AG04450 (cell line): ENCODE data around the gene FAM131B. TPM values are rescaled to one million over a fixed set of nuclear protein-coding genes. Genes with fewer than 3 reads are reported as not detected.

ENCODE experiments used
- CTCF ChIA-PET: fragments of 300-600, 350-600 bp; formaldehyde crosslinking; extraction: SDS; loops from one replicate; lab custom pipeline; 2022; ENCODE audit warnings: antibody characterized with exemption, inconsistent platforms; lab: Charles Lee
- POLR2A ChIA-PET: fragments of 350-600 bp; formaldehyde crosslinking; extraction: SDS; loops from one replicate; lab custom pipeline; 2021; ENCODE audit warnings: antibody characterized with exemption, inconsistent platforms; lab: Yijun Ruan, JAX
- DNase-seq: peaks from one replicate; pipeline ENCODE4 v3.0.0-alpha.2; 2011; ENCODE audit warnings: low read depth, low spot score
- H3K27ac ChIP-seq: one replicate; pipeline ENCODE4 v1.5.1; 2012; ENCODE audit warnings: low read depth, low read length, control low read depth
- H3K27me3 ChIP-seq: one replicate; pipeline ENCODE4 v1.6.0; 2012; ENCODE audit warnings: low read length; ENCODE audit not compliant: control insufficient read depth, insufficient read depth
- H3K4me3 ChIP-seq: 2 replicates; pipeline ENCODE4 v1.5.1; 2011; ENCODE audit warnings: mild to moderate bottlenecking, low read depth, low read length, control low read depth
- H3K9me3 ChIP-seq: 2 replicates; pipeline ENCODE4 v1.5.1; 2012; ENCODE audit warnings: low read length; ENCODE audit not compliant: control insufficient read depth, insufficient read depth
- polyA plus RNA-seq: library from polyadenylated mRNA; depleted of rRNA; stranded (reverse); fragments of >200 nt; gene quantifications from 2 replicates; pipeline ENCODE4 v1.2.3, GENCODE V29; 2011
- TF ChIP-seq, protein P1 (sequence below): IDR thresholded peaks from 2 replicates; pipeline ENCODE4 v1.5.1; 2011; ENCODE audit warnings: low read depth, low read length, control low read depth, inconsistent platforms

Gene FAM131B
- polyA plus RNA-seq, 1 experiment: 3.1 TPM

DNA sequence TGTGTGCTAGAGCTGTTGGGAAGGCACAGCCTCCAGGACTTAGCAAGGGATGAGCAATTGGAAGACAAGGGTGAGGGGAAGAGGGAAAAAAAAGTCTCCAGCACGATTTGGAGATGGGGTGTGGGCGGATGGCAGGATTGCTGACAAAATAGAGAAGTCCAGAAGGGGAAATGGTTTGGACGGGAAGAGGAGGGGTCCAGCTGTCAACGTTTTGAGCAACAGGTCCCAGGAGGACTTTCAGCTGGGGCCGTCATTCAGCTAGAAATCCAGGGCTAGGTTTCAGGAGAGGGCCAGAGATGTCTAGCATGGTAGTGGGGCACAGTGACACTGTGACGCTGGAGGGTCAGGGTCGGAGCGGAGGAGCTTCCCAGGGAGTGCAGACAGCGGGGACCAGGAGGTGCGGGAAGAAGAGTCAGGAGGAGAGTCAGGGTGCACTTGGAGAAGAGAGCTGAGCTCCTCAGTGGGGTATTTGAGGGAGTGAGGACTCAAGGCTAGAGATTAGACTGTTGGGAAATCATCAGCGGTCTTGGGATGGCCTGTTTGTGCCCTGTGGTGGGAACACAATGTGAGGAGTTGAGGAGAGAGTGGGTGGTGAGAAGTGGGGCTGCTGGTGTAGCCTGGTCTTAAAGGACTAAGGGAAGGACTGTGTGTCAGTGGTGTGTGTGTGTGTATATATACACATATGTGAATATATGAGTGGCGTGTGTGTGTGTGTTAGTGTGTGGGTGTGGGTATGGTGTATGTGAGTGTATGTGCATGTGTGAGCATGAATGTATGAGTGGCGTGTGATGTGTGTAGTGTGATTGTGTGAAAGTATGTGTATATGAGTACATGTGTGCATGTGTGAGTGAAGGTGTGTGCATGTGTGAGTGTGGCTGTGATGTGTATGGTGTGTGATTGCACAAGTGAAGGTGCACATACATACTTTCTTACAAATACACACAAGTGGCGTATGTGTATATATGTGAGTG is 22.4 kb upstream of the FAM131B start:
- Histone ChIP-seq H3K4me3 (peak overlapping the region; percentile 93), H3K27ac (peak overlapping the region; percentile 31), H3K9me3 (no peaks in the 10 kb centered on the region; the same call in 1 of the 2 replicates), H3K27me3 (no peaks in the 10 kb centered on the region)
- ChIA-PET CTCF (interaction anchor here (0.9 to 2.2 kb wide), 4 partner anchors 20 to 170 kb away, joined by 3 to 10 read pairs (median 4); no protein-coding TSS in a partner anchor), POLR2A (interaction anchor here (0.6 to 6.2 kb wide), 7 partner anchors 7 to 97 kb away, joined by 3 to 83 read pairs (median 5); partner anchors contain the start of gene CASP2)
- TF ChIP-seq, protein P1, sequence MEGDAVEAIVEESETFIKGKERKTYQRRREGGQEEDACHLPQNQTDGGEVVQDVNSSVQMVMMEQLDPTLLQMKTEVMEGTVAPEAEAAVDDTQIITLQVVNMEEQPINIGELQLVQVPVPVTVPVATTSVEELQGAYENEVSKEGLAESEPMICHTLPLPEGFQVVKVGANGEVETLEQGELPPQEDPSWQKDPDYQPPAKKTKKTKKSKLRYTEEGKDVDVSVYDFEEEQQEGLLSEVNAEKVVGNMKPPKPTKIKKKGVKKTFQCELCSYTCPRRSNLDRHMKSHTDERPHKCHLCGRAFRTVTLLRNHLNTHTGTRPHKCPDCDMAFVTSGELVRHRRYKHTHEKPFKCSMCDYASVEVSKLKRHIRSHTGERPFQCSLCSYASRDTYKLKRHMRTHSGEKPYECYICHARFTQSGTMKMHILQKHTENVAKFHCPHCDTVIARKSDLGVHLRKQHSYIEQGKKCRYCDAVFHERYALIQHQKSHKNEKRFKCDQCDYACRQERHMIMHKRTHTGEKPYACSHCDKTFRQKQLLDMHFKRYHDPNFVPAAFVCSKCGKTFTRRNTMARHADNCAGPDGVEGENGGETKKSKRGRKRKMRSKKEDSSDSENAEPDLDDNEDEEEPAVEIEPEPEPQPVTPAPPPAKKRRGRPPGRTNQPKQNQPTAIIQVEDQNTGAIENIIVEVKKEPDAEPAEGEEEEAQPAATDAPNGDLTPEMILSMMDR: no peak
- no peak for DNase-seq

DNA sequence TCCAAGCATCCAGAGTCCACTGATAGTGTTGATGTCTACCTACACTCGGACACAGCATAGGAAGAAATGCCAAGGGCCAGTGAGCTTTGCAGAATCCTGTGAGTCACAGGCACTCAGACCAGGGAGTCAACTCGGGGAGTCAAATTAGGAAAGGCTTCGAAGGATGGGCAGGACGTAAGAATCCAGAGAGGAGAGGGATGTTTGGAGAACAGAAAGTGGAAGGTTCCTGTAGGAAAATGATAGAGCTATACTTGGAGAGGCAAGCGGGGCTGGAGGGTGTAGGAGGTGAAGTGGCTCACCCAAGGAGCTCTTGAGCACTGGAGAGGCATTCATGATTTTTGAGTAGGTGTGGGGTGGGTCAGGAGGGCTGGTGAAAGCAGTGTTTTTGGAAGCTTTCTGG is 21.6 kb upstream of the FAM131B start:
- Histone ChIP-seq H3K9me3 (no peaks in the 10 kb centered on the region; the same call in 1 of the 2 replicates), H3K27me3 (no peaks in the 10 kb centered on the region), H3K27ac (peak overlapping the region; percentile 31), H3K4me3 (peak overlapping the region; percentile 93)
- no peak for DNase-seq
- POLR2A ChIA-PET: interaction anchor here (0.6 to 6.2 kb wide), 6 partner anchors 7 to 96 kb away, joined by 3 to 83 read pairs (median 4); partner anchors contain the start of gene CASP2
- TF ChIP-seq, protein P1: no peak
- CTCF ChIA-PET: interaction anchor here (0.9 to 2.2 kb wide), 4 partner anchors 21 to 169 kb away, joined by 3 to 10 read pairs (median 4); no protein-coding TSS in a partner anchor

DNA sequence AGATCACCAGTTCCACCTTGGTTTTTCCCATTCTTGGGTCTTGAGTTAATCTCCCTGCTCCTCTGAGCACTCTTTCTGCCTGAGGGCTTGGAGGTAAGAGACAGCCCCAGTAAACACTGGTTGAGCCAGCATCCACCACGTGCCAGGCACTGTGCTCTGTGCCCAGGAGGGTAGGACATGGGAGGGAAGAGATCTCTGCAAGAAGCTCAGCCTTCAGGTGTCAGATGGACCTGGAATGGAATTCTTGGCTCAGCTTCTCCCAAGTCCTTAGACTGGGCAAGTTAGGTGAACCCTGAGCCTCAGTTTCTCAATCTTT is 21.1 kb upstream of the FAM131B start:
- CTCF ChIA-PET: interaction anchor here (0.9 to 2.2 kb wide), 4 partner anchors 21 to 169 kb away, joined by 3 to 10 read pairs (median 4); no protein-coding TSS in a partner anchor
- Histone ChIP-seq H3K27ac (peak overlapping the region; percentile 39), H3K4me3 (peak overlapping the region; percentile 93), H3K27me3 (no peaks in the 10 kb centered on the region), H3K9me3 (no peaks in the 10 kb centered on the region; the same call in 1 of the 2 replicates)
- DNase-seq: no peak
- TF ChIP-seq, protein P1: no peak
- POLR2A ChIA-PET: interaction anchor here (1.2 to 6.2 kb wide), 4 partner anchors 8 to 38 kb away, joined by 3 to 83 read pairs (median 8); no protein-coding TSS in a partner anchor

DNA sequence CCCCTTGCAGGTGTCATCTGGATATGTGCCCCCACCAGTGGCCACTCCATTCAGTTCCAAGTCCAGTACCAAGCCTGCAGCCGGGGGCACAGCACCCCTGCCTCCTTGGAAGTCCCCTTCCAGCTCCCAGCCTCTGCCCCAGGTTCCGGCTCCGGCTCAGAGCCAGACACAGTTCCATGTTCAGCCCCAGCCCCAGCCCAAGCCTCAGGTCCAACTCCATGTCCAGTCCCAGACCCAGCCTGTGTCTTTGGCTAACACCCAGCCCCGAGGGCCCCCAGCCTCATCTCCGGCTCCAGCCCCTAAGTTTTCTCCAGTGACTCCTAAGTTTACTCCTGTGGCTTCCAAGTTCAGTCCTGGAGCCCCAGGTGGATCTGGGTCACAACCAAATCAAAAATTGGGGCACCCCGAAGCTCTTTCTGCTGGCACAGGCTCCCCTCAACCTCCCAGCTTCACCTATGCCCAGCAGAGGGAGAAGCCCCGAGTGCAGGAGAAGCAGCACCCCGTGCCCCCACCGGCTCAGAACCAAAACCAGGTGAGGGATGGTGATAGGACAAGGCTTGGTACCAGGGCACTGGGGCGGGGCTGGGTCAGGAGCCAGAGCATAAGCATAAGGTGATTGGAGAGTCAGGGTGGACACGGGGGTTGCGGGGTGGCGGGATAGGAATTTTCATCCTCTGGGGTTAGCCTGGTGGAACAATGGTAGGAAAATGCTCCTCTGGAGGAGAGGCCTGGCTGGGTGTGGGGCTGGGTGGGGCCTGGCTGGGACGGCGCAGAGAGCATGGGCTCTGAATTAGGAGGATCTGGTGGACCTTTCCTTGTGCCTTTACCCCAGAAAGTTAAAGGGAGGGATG is 20.5 kb upstream of the FAM131B start:
- Histone ChIP-seq H3K4me3 (peak overlapping the region; percentile 93), H3K27ac (peak overlapping the region; percentile 39), H3K9me3 (no peaks in the 10 kb centered on the region; the same call in 1 of the 2 replicates), H3K27me3 (no peaks in the 10 kb centered on the region)
- DNase-seq: no peak
- POLR2A ChIA-PET: interaction anchor here (6.2 kb wide), 1 partner anchor 8 kb away, joined by 83 read pairs; no protein-coding TSS in a partner anchor
- TF ChIP-seq, protein P1: no peak
- CTCF ChIA-PET: interaction anchor here (2.2 kb wide), 1 partner anchor 143 kb away, joined by 10 read pairs; no protein-coding TSS in a partner anchor
